Common myeloid progenitor, CD34-positive (primary cell): ENCODE data around the gene CA4.
"Not testable (repeated sequence)": the region's sequence is repeated elsewhere in the genome, so short reads cannot be mapped to it uniquely, and the experiment has no call there.

Source experiments
- CTCF ChIA-PET: fragments of 350-600 bp; sonication (Branson Sonifier 250); formaldehyde crosslinking; loops from one replicate; lab custom pipeline; 2021; ENCODE audit warnings: antibody characterized with exemption; lab: Charles Lee
- POLR2A ChIA-PET: fragments of 350-600 bp; sonication (Branson Sonifier 250); formaldehyde crosslinking; loops from one replicate; lab custom pipeline; 2021; ENCODE audit warnings: antibody characterized with exemption; lab: Charles Lee
- DNase-seq, 3 donors: peaks; one replicate each; pipeline versions ENCODE4 v3.0.0 to v3.0.0-alpha.2; 2013
- H3K27ac ChIP-seq, 2 experiments: 1 replicate in 1 of 2; 2 replicates in 1 of 2; pipeline ENCODE4 v1.7.0; 2013; ENCODE audit warnings: inconsistent platforms in 2 of 2, low read length in 2 of 2, mild to moderate bottlenecking in 2 of 2, low read depth in 1 of 2, moderate library complexity in 1 of 2; ENCODE audit not compliant: severe bottlenecking in 2 of 2, insufficient read depth in 1 of 2, poor library complexity in 1 of 2
- H3K27me3 ChIP-seq, 5 experiments: replicated peaks in 2 of 5; 1 replicate in 3 of 5; 2 replicates in 2 of 5; pipeline versions ENCODE4 v1.6.1 to v1.7.0; 2013; ENCODE audit warnings: low read length in 4 of 5, mild to moderate bottlenecking in 2 of 5, moderate library complexity in 2 of 5, inconsistent platforms in 1 of 5; ENCODE audit not compliant: insufficient read depth in 5 of 5, control insufficient read depth in 4 of 5
- H3K36me3 ChIP-seq, 4 experiments: 1 replicate in 2 of 4; 2 replicates in 2 of 4; pipeline versions ENCODE4 v1.6.1 to v1.7.0; 2013; ENCODE audit warnings: low read length in 3 of 4, control low read depth in 1 of 4, mild to moderate bottlenecking in 1 of 4; ENCODE audit not compliant: control insufficient read depth in 4 of 4, insufficient read depth in 4 of 4
- H3K4me1 ChIP-seq, 4 experiments: 1 replicate in 3 of 4; 2 replicates in 1 of 4; pipeline versions ENCODE4 v1.6.1 to v1.7.1; 2013; ENCODE audit warnings: low read length in 3 of 4, mild to moderate bottlenecking in 3 of 4, control low read depth in 1 of 4, inconsistent platforms in 1 of 4, moderate library complexity in 1 of 4; ENCODE audit not compliant: control insufficient read depth in 4 of 4, insufficient read depth in 4 of 4; ENCODE audit errors: control extremely low read depth in 1 of 4
- H3K4me3 ChIP-seq, 7 experiments: 1 replicate in 4 of 7; 2 replicates in 3 of 7; pipeline versions ENCODE4 v1.5.1 to v1.7.0; 2013; ENCODE audit warnings: mild to moderate bottlenecking in 7 of 7, low read length in 6 of 7, moderate library complexity in 6 of 7, inconsistent platforms in 2 of 7, low read depth in 2 of 7, control low read depth in 1 of 7; ENCODE audit not compliant: insufficient read depth in 4 of 7, control insufficient read depth in 1 of 7; ENCODE audit errors: extremely low read depth in 1 of 7
- H3K9me3 ChIP-seq, 5 experiments: 1 replicate in 4 of 5; 2 replicates in 1 of 5; pipeline versions ENCODE4 v1.6.1 to v1.7.1; 2013; ENCODE audit warnings: low read length in 4 of 5, mild to moderate bottlenecking in 2 of 5, inconsistent platforms in 1 of 5, low read depth in 1 of 5, moderate library complexity in 1 of 5; ENCODE audit not compliant: control insufficient read depth in 4 of 5, insufficient read depth in 2 of 5; ENCODE audit errors: control extremely low read depth in 1 of 5
- WGBS: methylation state at CpG from one replicate; pipeline ENCODE4 v1.1.5; 2013; ENCODE audit not compliant: insufficient coverage; 5-methylcytosine and 5-hydroxymethylcytosine counted together

CA4 gene

DNA sequence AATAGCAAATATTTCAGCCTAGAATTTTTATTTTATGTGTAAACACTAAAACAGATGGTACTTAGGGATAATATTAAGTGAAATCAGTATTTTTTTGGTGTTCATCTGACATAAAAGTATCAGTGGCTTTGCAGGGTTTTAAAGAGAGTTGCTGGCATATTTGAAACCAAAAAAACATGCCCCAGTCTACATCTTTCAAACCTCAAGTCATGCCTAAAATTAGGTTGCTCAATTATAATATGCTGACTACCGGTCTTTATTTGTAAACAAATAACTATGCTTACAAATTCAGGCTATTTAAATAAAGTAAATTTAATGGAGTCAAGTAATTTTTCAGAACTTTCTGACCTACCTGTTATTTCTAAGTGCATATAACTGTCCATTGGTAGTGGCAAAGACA is 58.5 kb downstream of the CA4 start:
- H3K4me3 ChIP-seq, POLR2A ChIA-PET, H3K36me3 ChIP-seq, H3K27ac ChIP-seq, H3K4me1 ChIP-seq, DNase-seq, H3K27me3 ChIP-seq, CTCF ChIA-PET, H3K9me3 ChIP-seq: not testable (repeated sequence)
- WGBS, result no CpG with 5 or more reads among the region's 1 CpG
